UCSD-AML1 (cell line): Measurements from ENCODE around the gene RELB.
A peak's percentile ranks its signal among the peaks of the same experiment; 100 is the strongest.

Experiments
- DNase-seq: peaks from one replicate; lab custom pipeline; 2025; ENCODE audit not compliant: unreplicated experiment; lab: John Stamatoyannopoulos, UW

RELB gene

GRCh38 chr19:45079063-45079910 lies 78.0 kb downstream of the RELB start, which contains the start of gene GEMIN7:
Gene GEMIN7, plus strand, starts transcription at chr19:45079260. Its CDS starts 10,855 bp downstream, at chr19:45090115.
- DNase-seq, result peak; percentile 83

- DNase-seq, result no peak
Measured at GRCh38 chr19:45079911-45080370, 78.7 kb downstream of the RELB start.

DNA sequence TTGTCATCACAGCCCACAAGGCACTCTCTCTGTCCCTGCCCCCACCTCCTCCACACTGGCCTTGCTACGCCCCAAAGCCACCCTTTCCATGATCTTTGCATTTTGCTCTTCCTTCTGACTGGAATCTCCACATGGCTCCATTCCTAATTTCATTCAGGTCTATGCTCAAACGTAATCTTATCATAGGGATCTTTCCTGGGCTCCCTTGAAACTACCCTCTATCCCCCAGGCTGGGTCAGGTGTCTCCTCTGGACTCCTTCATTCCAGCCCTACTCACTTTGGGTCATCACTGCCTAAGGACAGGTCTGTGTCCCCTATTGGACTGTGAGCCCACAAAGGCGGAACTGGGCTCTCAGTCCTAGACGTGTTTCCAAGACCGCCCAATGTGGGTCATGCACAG lies 80.9 kb downstream of the RELB start:
- DNase-seq, result no peak

GRCh38 chr19:45086480-45086879 lies 85.2 kb downstream of the RELB start:
- no peak for DNase-seq

DNA sequence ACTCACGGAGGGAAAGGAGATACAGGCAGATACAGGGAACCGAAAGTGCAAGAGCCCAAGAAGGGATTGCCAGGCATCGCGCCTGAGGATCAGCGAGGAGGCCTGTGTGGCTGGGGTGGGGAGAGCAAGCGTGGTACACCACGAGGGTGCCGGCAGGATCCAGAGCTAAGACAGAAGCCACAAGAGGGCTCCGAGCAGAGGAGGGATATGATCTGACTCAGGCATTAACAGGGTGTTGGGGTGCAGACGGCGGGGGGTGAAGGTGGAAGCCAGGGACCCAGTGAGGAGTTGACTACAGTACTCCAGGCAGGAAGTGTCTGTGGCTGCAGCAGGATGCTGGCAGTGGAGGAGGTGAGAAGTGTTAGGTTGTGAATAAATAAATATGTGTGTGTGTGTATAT lies 86.3 kb downstream of the RELB start:
- peak; percentile 82 for DNase-seq
